ENCODE measurements around the gene SLC1A3.

Gene SLC1A3

GRCh38 chr5:36631620-36632362 lies 25.4 kb downstream of the SLC1A3 start:
- ATAC-seq: no peak
- TF ChIP-seq, protein P1, sequence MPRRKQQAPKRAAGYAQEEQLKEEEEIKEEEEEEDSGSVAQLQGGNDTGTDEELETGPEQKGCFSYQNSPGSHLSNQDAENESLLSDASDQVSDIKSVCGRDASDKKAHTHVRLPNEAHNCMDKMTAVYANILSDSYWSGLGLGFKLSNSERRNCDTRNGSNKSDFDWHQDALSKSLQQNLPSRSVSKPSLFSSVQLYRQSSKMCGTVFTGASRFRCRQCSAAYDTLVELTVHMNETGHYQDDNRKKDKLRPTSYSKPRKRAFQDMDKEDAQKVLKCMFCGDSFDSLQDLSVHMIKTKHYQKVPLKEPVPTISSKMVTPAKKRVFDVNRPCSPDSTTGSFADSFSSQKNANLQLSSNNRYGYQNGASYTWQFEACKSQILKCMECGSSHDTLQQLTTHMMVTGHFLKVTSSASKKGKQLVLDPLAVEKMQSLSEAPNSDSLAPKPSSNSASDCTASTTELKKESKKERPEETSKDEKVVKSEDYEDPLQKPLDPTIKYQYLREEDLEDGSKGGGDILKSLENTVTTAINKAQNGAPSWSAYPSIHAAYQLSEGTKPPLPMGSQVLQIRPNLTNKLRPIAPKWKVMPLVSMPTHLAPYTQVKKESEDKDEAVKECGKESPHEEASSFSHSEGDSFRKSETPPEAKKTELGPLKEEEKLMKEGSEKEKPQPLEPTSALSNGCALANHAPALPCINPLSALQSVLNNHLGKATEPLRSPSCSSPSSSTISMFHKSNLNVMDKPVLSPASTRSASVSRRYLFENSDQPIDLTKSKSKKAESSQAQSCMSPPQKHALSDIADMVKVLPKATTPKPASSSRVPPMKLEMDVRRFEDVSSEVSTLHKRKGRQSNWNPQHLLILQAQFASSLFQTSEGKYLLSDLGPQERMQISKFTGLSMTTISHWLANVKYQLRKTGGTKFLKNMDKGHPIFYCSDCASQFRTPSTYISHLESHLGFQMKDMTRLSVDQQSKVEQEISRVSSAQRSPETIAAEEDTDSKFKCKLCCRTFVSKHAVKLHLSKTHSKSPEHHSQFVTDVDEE (CRISPR knock-in tag; IDR thresholded peaks at IDR 0.05): no peak
- TF ChIP-seq ESRRG (CRISPR knock-in tag; IDR thresholded peaks at IDR 0.05): no peak
- TF ChIP-seq GLIS3 (CRISPR knock-in tag; IDR thresholded peaks at IDR 0.05): no peak
- TF ChIP-seq TOX (CRISPR knock-in tag; IDR thresholded peaks at IDR 0.05; ENCODE audit: borderline replicate concordance): no peak
- TF ChIP-seq ZFP3 (CRISPR knock-in tag; IDR thresholded peaks at IDR 0.05): no peak
- TF ChIP-seq TCF4 (CRISPR knock-in tag; IDR thresholded peaks at IDR 0.05; ENCODE audit: borderline replicate concordance): no peak
- TF ChIP-seq OSR1 (CRISPR knock-in tag; IDR thresholded peaks at IDR 0.05): no peak
- no peak for TF ChIP-seq CREB5 (CRISPR knock-in tag; IDR thresholded peaks at IDR 0.05; ENCODE audit: low read depth)
- no peak for TF ChIP-seq ZNF70 (CRISPR knock-in tag; IDR thresholded peaks at IDR 0.05)
- TF ChIP-seq CSDC2 (CRISPR knock-in tag; IDR thresholded peaks at IDR 0.05): no peak
- no peak for TF ChIP-seq ZFP30 (CRISPR knock-in tag; IDR thresholded peaks at IDR 0.05)
- no peak for TF ChIP-seq ISL1 (CRISPR knock-in tag; IDR thresholded peaks at IDR 0.05)
- TF ChIP-seq, protein P2, sequence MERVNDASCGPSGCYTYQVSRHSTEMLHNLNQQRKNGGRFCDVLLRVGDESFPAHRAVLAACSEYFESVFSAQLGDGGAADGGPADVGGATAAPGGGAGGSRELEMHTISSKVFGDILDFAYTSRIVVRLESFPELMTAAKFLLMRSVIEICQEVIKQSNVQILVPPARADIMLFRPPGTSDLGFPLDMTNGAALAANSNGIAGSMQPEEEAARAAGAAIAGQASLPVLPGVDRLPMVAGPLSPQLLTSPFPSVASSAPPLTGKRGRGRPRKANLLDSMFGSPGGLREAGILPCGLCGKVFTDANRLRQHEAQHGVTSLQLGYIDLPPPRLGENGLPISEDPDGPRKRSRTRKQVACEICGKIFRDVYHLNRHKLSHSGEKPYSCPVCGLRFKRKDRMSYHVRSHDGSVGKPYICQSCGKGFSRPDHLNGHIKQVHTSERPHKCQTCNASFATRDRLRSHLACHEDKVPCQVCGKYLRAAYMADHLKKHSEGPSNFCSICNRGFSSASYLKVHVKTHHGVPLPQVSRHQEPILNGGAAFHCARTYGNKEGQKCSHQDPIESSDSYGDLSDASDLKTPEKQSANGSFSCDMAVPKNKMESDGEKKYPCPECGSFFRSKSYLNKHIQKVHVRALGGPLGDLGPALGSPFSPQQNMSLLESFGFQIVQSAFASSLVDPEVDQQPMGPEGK (CRISPR knock-in tag; IDR thresholded peaks at IDR 0.05; ENCODE audit: borderline replicate concordance): no peak
- TF ChIP-seq, protein P3, sequence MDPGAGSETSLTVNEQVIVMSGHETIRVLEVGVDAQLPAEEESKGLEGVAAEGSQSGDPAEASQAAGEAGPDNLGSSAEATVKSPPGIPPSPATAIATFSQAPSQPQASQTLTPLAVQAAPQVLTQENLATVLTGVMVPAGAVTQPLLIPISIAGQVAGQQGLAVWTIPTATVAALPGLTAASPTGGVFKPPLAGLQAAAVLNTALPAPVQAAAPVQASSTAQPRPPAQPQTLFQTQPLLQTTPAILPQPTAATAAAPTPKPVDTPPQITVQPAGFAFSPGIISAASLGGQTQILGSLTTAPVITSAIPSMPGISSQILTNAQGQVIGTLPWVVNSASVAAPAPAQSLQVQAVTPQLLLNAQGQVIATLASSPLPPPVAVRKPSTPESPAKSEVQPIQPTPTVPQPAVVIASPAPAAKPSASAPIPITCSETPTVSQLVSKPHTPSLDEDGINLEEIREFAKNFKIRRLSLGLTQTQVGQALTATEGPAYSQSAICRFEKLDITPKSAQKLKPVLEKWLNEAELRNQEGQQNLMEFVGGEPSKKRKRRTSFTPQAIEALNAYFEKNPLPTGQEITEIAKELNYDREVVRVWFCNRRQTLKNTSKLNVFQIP (CRISPR knock-in tag; IDR thresholded peaks at IDR 0.05; ENCODE audit: borderline replicate concordance, low read depth): no peak

DNA sequence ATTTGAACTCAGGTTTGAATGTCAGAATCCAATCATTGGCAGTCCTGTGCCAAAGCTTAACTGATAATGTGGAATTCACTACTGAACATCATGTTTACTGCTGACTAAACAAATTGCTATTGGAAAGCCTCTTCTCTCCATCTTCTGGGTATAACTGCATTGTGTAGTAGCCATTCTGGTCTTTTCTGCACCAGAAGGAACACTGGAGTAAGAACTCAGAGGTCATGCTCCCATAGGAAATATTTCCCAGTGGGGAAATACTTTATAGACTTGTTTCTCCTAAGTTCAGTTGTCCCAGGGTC lies 25.9 kb downstream of the SLC1A3 start:
- TF ChIP-seq CREB5 (CRISPR knock-in tag; IDR thresholded peaks at IDR 0.05; ENCODE audit: low read depth): no peak
- no peak for TF ChIP-seq ARNTL (CRISPR knock-in tag; IDR thresholded peaks at IDR 0.05; ENCODE audit: borderline replicate concordance, low read depth)
- no peak for TF ChIP-seq ZFP30 (CRISPR knock-in tag; IDR thresholded peaks at IDR 0.05)
- TF ChIP-seq ZNF70 (CRISPR knock-in tag; IDR thresholded peaks at IDR 0.05): no peak
- TF ChIP-seq BACH2 (CRISPR knock-in tag; IDR thresholded peaks at IDR 0.05; ENCODE audit: borderline replicate concordance): no peak
- no peak for TF ChIP-seq ZNF8 (CRISPR knock-in tag; IDR thresholded peaks at IDR 0.05)
- TF ChIP-seq, protein P2 (CRISPR knock-in tag; IDR thresholded peaks at IDR 0.05; ENCODE audit: borderline replicate concordance): no peak
- TF ChIP-seq TCF4 (CRISPR knock-in tag; IDR thresholded peaks at IDR 0.05; ENCODE audit: borderline replicate concordance): no peak
- no peak for TF ChIP-seq ZFP3 (CRISPR knock-in tag; IDR thresholded peaks at IDR 0.05)
- no peak for TF ChIP-seq RARB (CRISPR knock-in tag; IDR thresholded peaks at IDR 0.05)
- no peak for ATAC-seq

Data from SK-N-SH treated with all-trans-retinoic acid at 6 μM for 48 hours (cell line).